Hippocampal formation (tissue), 2 donors: ENCODE data around the gene CD82.
A peak's percentile ranks its signal among the peaks of the same experiment; 100 is the strongest.

Source experiments
- DNase-seq, 2 donors: peaks; one replicate each; lab custom pipeline; 2025; lab: John Stamatoyannopoulos, UW

The CD82 gene

DNA sequence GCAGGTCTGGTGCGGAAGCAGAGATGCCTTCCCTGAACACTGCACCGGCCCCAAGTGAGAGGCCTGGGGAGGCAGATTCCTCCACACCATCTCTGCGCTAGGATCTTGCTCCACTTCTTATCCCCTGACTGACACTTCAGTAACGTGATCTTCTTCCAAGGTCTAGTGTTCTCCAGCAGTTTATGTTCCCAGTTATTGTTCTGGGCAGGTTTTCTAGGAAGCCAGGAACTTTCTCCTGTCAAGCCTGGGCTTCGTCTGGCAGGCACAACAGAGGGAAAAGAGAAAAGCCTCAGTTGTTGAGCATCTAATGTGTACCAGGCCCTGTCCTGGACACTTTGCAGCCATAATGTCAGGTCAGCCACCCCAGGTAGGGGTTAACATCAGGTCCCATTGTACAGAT is 10.5 kb downstream of the CD82 start:
- DNase-seq: no peak

DNA sequence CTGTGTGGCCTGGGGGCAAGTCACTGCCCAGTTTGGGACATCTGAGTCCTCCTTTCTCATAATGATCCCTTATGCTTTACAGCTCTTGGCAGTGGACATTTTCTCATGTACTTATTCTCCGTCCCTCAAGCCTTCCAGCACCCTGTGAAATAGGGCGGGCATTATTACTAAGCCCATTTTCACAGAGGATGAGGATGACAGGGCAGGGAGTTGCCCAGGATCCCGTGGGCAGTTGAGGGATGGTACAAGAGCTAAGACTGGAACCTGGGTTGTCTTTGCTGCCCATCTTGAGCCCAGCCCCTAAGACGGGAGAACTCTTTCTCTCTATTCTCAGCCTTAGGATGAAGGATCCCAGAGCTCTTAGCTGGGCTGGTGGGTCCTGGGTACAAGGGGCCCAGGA is 11.2 kb downstream of the CD82 start:
- no peak for DNase-seq

DNA sequence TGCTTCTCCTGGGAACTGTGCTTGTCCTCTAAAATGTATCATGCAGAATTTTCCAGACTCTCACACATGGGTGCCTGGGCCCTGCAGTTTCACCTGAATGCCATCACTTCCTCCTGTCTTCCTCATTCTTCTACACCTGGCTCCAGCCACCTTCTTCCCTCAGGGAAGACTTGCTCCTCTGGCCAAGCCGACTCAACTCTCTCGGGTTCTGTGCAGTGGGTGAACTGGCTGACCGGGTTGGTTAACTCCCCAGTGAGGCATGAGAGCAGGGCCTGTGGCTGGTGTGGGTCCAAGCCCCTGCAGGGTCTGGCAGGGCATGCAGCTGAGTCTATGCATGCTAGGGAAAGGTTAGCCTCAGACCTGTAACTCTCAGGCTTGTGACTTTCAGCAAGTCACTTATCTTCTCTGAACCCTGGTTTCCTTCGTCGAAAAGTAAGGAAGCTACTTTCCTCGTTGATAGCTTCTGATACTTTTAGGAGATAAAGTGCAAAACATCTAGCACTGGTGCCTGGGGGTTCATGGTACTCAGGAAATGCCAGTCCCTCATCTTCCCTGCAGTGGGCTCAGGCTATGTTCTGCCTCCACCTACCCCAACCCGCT is 11.9 kb downstream of the CD82 start:
- DNase-seq: no peak

DNA sequence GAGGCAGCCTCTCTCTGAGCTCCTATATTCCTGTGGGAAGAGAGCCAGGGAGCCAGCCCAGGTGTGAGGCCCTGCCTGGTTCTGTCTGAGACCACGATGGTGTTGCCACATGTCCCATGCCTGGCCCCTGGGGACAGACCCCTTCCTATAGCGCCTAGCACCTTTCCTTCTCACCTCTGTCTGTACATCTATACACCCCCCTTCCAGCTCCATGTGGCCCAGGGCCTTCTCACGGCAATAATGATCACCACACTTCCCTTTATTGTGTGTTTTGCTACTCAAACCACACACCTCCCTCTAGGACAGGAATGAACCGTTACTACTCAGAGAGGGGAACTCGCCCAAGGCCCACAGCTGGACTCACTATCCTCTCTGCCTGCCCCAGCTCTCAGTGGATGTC is 12.8 kb downstream of the CD82 start:
- no peak for DNase-seq

- no peak for DNase-seq
Measured at GRCh38 chr11:44579302-44579761, 13.9 kb downstream of the CD82 start.

- no peak for DNase-seq
Measured at GRCh38 chr11:44580701-44581100, 15.2 kb downstream of the CD82 start.

GRCh38 chr11:44581246-44581645 is 15.8 kb downstream of the CD82 start:
- no peak for DNase-seq

- no peak for DNase-seq
Measured at GRCh38 chr11:44582641-44583352, 17.3 kb downstream of the CD82 start.

DNA sequence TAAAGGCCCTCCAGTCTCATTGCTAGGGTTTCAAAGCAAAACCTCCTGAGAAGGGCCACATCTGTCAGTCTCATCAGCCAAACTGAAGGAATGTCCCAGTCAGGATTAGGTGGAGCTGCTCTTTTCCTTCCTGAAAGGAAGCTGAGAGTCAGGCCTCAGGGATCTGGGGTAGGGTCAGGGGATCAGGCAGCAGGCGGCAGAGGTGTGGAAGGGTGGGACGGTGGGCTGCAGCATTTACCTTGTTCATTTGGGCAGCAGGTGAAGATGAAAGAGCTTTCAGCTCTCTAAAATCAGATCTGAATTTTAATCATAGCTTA is 17.8 kb downstream of the CD82 start:
- no peak for DNase-seq

- DNase-seq: no peak
Measured at GRCh38 chr11:44585421-44585820, 20.0 kb downstream of the CD82 start.

- peak in 1 of 2 donors; percentile 12 for DNase-seq
Measured at GRCh38 chr11:44589301-44589700, 23.8 kb downstream of the CD82 start.

GRCh38 chr11:44590769-44591168 is 25.3 kb downstream of the CD82 start:
- no peak for DNase-seq

DNA sequence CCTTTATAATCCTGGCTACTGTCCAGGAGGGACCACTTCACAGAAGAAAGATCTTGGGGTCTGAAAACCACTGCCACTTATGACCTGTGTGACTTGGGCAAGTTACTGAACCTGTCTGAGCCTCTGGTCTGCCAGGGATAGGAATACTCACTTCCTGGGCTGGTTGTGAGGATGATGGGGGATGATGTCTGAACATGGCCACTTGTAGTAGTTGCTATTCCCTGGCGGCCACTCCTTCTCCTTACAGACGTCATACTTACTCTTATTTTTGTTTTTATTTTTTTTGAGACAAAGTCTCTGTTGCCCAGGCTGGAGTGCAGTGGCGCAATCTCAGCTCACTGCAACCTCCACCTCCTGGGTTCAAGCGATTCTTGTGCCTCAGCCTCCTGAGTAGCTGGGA is 26.1 kb downstream of the CD82 start:
- DNase-seq: no peak

- no peak for DNase-seq
Measured at GRCh38 chr11:44592125-44592940, 26.9 kb downstream of the CD82 start.

- DNase-seq: peak; percentile 74 to 86
Measured at GRCh38 chr11:44593251-44593650, 27.8 kb downstream of the CD82 start.

DNA sequence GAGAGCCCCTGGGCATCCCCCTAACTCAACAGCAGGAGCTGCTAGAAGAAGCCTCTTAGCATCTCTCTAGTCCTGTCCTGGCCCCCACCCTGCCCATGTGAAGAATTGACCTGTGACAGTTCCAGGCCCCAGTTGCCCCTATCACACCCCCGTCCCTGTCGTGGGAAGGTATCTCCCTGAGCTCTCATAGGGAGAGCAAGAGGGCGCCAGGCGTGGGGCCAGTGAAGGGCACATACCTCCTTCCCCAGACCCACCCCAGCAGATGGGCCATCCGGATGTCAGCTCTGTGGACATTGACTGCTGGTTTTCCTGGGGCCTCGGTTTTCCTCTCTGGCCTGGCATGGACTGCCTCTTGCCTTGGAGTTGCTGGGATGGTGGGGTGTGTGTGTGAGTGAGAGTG is 29.5 kb downstream of the CD82 start:
- no peak for DNase-seq

GRCh38 chr11:44595964-44596381 is 30.5 kb downstream of the CD82 start:
- DNase-seq: peak; percentile 68 to 71

- no peak for DNase-seq
Measured at GRCh38 chr11:44596525-44597276, 31.2 kb downstream of the CD82 start.

GRCh38 chr11:44597358-44598012 is 32.0 kb downstream of the CD82 start:
- DNase-seq: no peak

DNA sequence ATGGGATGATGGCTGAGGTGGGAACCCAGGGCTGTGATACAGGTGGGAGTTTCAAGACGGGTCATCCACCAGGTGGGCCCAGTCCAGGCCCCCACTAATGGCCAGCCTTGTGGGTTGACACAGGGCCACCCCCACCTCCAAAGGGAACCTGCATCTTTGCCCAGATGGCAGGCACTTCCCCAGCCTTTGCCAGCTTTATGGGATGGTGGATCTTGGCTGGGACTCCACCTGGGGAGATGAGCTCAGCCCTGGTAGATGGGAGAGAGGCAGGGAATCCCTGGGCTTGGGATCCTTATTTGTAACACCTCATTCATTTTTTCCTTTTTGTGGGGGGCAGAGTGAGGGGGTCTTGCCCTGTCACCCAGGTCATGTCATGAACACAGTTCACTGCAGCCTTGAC is 33.4 kb downstream of the CD82 start:
- DNase-seq: no peak

DNA sequence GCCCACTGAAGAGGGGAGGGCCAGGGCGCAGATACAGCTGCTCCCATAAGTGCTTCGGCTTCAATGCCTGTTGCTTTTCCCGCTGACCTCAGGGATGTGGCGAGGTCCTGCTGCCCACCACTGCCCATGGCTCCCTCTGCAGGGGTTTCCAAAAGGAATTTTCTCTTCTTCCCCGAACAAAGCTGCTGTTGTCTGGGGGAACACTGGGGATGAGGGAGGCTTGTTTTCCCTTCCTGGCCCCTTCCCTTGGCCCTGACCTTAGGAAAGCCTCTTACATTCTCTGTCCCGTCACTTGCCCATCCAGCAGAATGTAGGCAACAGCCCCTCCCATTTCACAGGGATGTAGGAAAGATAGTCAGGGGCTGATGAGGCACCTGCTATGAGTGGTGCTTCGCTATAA is 34.8 kb downstream of the CD82 start:
- no peak for DNase-seq
